Keratinocyte (primary cell): Measurements from ENCODE around the gene LRRC4C. TPM values are rescaled to one million over a fixed set of nuclear protein-coding genes. Genes with fewer than 3 reads are reported as not detected.

ENCODE experiments used
- DNase-seq: peaks from one replicate; pipeline ENCODE4 v3.0.0-alpha.2; 2011; ENCODE audit warnings: low read depth, missing footprints, low spot score
- FAIRE-seq: peaks from 2 replicates; lab custom pipeline; 2011; peaks lifted over from hg19 to GRCh38; lab: Jason Lieb, UNC
- H2AFZ ChIP-seq: 2 replicates; pipeline ENCODE4 v1.6.0; 2012; ENCODE audit warnings: low read length, control low read depth, inconsistent platforms; ENCODE audit not compliant: control insufficient read depth
- H3K27ac ChIP-seq: 2 replicates; pipeline ENCODE4 v1.5.1; 2011; ENCODE audit warnings: low read length; ENCODE audit not compliant: control insufficient read depth, insufficient read depth
- H3K27me3 ChIP-seq: 3 replicates; pipeline ENCODE4 v1.6.0; 2011; ENCODE audit warnings: low read length; ENCODE audit not compliant: control insufficient read depth, insufficient read depth; ENCODE audit errors: extremely low read depth
- H3K36me3 ChIP-seq, 2 experiments: 2 replicates in 1 of 2; 3 replicates in 1 of 2; pipeline ENCODE4 v1.5.1; 2011; ENCODE audit warnings: low read length in 2 of 2, mild to moderate bottlenecking in 1 of 2; ENCODE audit not compliant: control insufficient read depth in 2 of 2, insufficient read depth in 2 of 2; ENCODE audit errors: extremely low read depth in 1 of 2
- H3K4me1 ChIP-seq: 3 replicates; pipeline ENCODE4 v1.5.1; 2011; ENCODE audit warnings: low read length; ENCODE audit not compliant: control insufficient read depth, insufficient read depth; ENCODE audit errors: extremely low read depth
- H3K4me2 ChIP-seq: 3 replicates; pipeline ENCODE4 v1.6.0; 2011; ENCODE audit warnings: low read depth, low read length; ENCODE audit not compliant: control insufficient read depth, insufficient read depth; ENCODE audit errors: extremely low read depth
- H3K4me3 ChIP-seq, 3 experiments: fragments of 200-600 bp in 1 of 3; sonication (generic) in 1 of 3; 2 replicates in 2 of 3; 3 replicates in 1 of 3; pipeline ENCODE4 v1.5.1; 2011 to 2016; ENCODE audit warnings: low read length in 3 of 3, mild to moderate bottlenecking in 3 of 3, control low read depth in 2 of 3, inconsistent platforms in 1 of 3, low read depth in 1 of 3, mixed read lengths in 1 of 3, mixed run types in 1 of 3, moderate library complexity in 1 of 3; ENCODE audit not compliant: control insufficient read depth in 2 of 3, insufficient read depth in 2 of 3; ENCODE audit errors: extremely low read depth in 1 of 3
- H3K79me2 ChIP-seq: 2 replicates; pipeline ENCODE4 v1.6.0; 2012; ENCODE audit warnings: low read length; ENCODE audit not compliant: control insufficient read depth, insufficient read depth
- H3K9ac ChIP-seq: 3 replicates; pipeline ENCODE4 v1.6.0; 2011; ENCODE audit warnings: low read length; ENCODE audit not compliant: control insufficient read depth, insufficient read depth; ENCODE audit errors: extremely low read depth
- H3K9me1 ChIP-seq: 3 replicates; pipeline ENCODE4 v1.6.0; 2011; ENCODE audit warnings: low read length; ENCODE audit not compliant: control insufficient read depth, insufficient read depth; ENCODE audit errors: extremely low read depth
- H3K9me3 ChIP-seq: 2 replicates; pipeline ENCODE4 v1.5.1; 2012; ENCODE audit warnings: low read depth, low read length; ENCODE audit not compliant: control insufficient read depth
- H4K20me1 ChIP-seq: 3 replicates; pipeline ENCODE4 v1.6.0; 2011; ENCODE audit warnings: low read length; ENCODE audit not compliant: control insufficient read depth, insufficient read depth; ENCODE audit errors: extremely low read depth
- CTCF ChIP-seq, 3 experiments: IDR thresholded peaks in 1 of 3; conservative IDR thresholded peaks in 1 of 3; optimal IDR thresholded peaks in 1 of 3; 2 replicates in 2 of 3; 3 replicates in 1 of 3; pipeline versions ENCODE3 to v1.5.1; 2011; ENCODE audit warnings: low read length in 3 of 3, mild to moderate bottlenecking in 3 of 3, moderate library complexity in 2 of 3, control low read depth in 1 of 3, inconsistent platforms in 1 of 3; ENCODE audit not compliant: insufficient read depth in 2 of 3; ENCODE audit errors: extremely low read depth in 1 of 3
- EZH2 ChIP-seq: IDR thresholded peaks from one replicate; pipeline ENCODE4 v1.6.1; 2012; ENCODE audit warnings: inconsistent platforms, mild to moderate bottlenecking, low read length, moderate library complexity
- dilution Hi-C: fragments of 300-500 bp; cut with MboI; formaldehyde crosslinking; loops from one replicate; pipeline ENCODE4 v1.7.0; 2020; ENCODE audit warnings: low sequenced_read_pairs; ENCODE audit not compliant: extremely low pct_ligation_motif_present
- polyA plus RNA-seq, 5 experiments: library from polyadenylated mRNA; depleted of rRNA in 3 of 5; stranded (reverse) in 3 of 5; stranded (forward) in 1 of 5; unstranded in 1 of 5; fragments of >200 nt; gene quantifications; 1 replicate in 1 of 5; 2 replicates in 3 of 5; 3 replicates in 1 of 5; pipeline versions ENCODE4 v1.2.1 to v1.2.3, GENCODE V29; 2011 to 2012; ENCODE audit warnings: missing spikeins in 2 of 5, low read depth in 1 of 5, low replicate concordance in 1 of 5

LRRC4C gene
- polyA plus RNA-seq, 1 donor (not counting 4 experiments of a cell fraction or from before 2014, with no cell fraction given): not detected

- H3K27me3 ChIP-seq: no peaks in the 10 kb centered on the region
- TF ChIP-seq CTCF (optimal IDR thresholded peaks at IDR 0.05 in 1 of 3, IDR thresholded peaks at IDR 0.05 in 1 of 3, conservative IDR thresholded peaks at IDR 0.05 in 1 of 3; ENCODE audit: extremely low read depth in 1 of 3, insufficient read depth in 2 of 3, low read length in 3 of 3) (no peak), EZH2 (no peak)
- no peak overlapping the region for H2AFZ ChIP-seq
- H3K36me3 ChIP-seq: no peaks in the 10 kb centered on the region
- H3K79me2 ChIP-seq: no peaks in the 10 kb centered on the region
- no peaks in the 10 kb centered on the region for H3K4me1 ChIP-seq
- H4K20me1 ChIP-seq: no peaks in the 10 kb centered on the region
- no peak for FAIRE-seq
- no peak overlapping the region for H3K27ac ChIP-seq
- no peaks in the 10 kb centered on the region for H3K9me1 ChIP-seq
- dilution Hi-C loops: no loop called here
- DNase-seq: no peak
- H3K4me2 ChIP-seq: no peak overlapping the region
- peaks cover 6% of the 10 kb centered on the region for H3K9me3 ChIP-seq
- no peak overlapping the region for H3K9ac ChIP-seq
- no peak overlapping the region for H3K4me3 ChIP-seq
Measured at GRCh38 chr11:41247621-41248020, 211.8 kb downstream of the LRRC4C start.

GRCh38 chr11:41246399-41246745 is 213.1 kb downstream of the LRRC4C start:
- dilution Hi-C loops: no loop called here
- no peak overlapping the region for H3K27ac ChIP-seq
- no peaks in the 10 kb centered on the region for H3K27me3 ChIP-seq
- H4K20me1 ChIP-seq: no peaks in the 10 kb centered on the region
- no peak overlapping the region for H2AFZ ChIP-seq
- H3K9ac ChIP-seq: no peak overlapping the region
- no peaks in the 10 kb centered on the region for H3K79me2 ChIP-seq
- no peak for TF ChIP-seq CTCF (optimal IDR thresholded peaks at IDR 0.05 in 1 of 3, IDR thresholded peaks at IDR 0.05 in 1 of 3, conservative IDR thresholded peaks at IDR 0.05 in 1 of 3; ENCODE audit: extremely low read depth in 1 of 3, insufficient read depth in 2 of 3, low read length in 3 of 3)
- TF ChIP-seq EZH2: no peak
- no peak overlapping the region for H3K4me2 ChIP-seq
- H3K4me3 ChIP-seq: no peak overlapping the region
- peaks cover 6% of the 10 kb centered on the region for H3K9me3 ChIP-seq
- no peak for FAIRE-seq
- H3K4me1 ChIP-seq: no peaks in the 10 kb centered on the region
- H3K36me3 ChIP-seq: no peaks in the 10 kb centered on the region
- no peaks in the 10 kb centered on the region for H3K9me1 ChIP-seq
- DNase-seq: no peak
